ENCODE measurements around the gene FYCO1. TPM values are rescaled to one million over a fixed set of nuclear protein-coding genes. Genes with fewer than 3 reads are reported as not detected.

Gene FYCO1
- total and polyA plus RNA-seq, 2 of the 8 experiments (the other 6 are each of a cell fraction or from before 2014, with no cell fraction given): 4.8 to 10.8 TPM

DNA sequence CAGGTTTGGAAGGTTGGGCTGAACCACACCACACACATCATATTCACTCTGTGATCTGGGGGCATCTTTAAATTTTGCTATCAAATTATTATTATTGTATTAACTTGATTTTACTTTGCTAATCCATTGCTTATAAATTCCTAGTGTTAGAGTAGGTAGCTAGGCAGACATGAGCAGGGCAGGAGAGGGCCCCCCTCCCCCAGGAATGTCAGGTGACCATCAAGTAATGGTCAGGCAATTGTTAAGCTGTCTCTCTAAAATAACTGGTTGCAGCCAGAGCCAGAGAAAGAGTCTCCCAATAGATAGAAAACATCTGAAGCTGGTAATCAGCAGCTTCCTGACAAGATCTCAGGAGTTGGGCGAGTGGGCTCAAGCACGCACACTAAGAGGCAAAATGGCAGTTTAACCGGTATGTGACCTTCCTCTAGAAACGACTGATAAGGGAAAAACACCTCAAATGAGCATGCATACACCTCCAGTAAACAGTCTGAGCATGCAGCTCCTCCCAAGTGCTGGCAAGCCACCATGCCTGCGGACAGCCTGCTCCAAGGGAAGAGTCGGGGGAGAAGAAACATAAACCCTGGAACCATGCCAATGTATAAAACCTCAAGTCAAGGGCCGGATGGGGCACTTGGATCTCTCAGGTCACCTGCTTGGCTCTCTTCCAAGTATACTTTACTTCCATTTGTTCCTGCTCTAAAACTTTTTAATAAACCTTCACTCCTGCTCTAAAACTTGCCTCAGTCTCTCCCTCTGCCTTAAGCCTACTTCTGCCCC, 55.4 kb downstream of the FYCO1 start:
- Histone ChIP-seq H3K4me1 (replicated peaks in 1 of 4; ENCODE audit: control insufficient read depth in 3 of 4, insufficient read depth in 4 of 4, low read length in 3 of 4) (peaks cover 0 to 2% (median under 1%) of the 10 kb centered on the region in 4 experiments; a peak in 2 of 7 replicates), H2AK5ac (ENCODE audit: low read depth, low read length) (no peak overlapping the region), H2BK120ac (replicated peaks; ENCODE audit: low read depth, low read length) (no peak overlapping the region), H3K18ac (ENCODE audit: extremely low read depth, low read length) (no peak overlapping the region), H2BK5ac (ENCODE audit: low read depth, low read length) (no peak overlapping the region), H3K79me1 (ENCODE audit: low read depth, low read length) (no peaks in the 10 kb centered on the region), H2BK15ac (ENCODE audit: low read length) (no peak overlapping the region), H4K20me1 (replicated peaks in 1 of 2; ENCODE audit: control insufficient read depth in 1 of 2, insufficient read depth in 2 of 2, low read length in 2 of 2) (peaks cover 1 to 4% of the 10 kb centered on the region in 2 experiments), H3K9ac (replicated peaks in 1 of 4; ENCODE audit: extremely low read depth in 1 of 4, low read depth in 3 of 4, low read length in 3 of 4) (no peak overlapping the region), H2BK20ac (ENCODE audit: low read length) (no peak overlapping the region), H4K5ac (ENCODE audit: insufficient read length, low read depth, low read length) (no peak overlapping the region), H4K8ac (ENCODE audit: extremely low read depth, insufficient read depth, low read length) (0 out of 2 replicates have a peak overlapping the region, but pooled peaks have one; percentile 6), H3K79me2 (ENCODE audit: control insufficient read depth in 1 of 2, insufficient read depth in 2 of 2, low read length in 2 of 2) (no peaks in the 10 kb centered on the region), H3K56ac (replicated peaks; ENCODE audit: insufficient read length, low read depth, low read length) (no peak overlapping the region), H3K14ac (ENCODE audit: insufficient read length) (no peak overlapping the region), H3K4me3 (ENCODE audit: extremely low read depth in 1 of 4, insufficient read depth in 2 of 4, low read depth in 3 of 4, low read length in 4 of 4) (no peak overlapping the region), H2AFZ (ENCODE audit: low read length) (no peak overlapping the region), H3K9me3 (ENCODE audit: insufficient read depth in 2 of 2, low read depth in 1 of 2, low read length in 1 of 2) (no peaks in the 10 kb centered on the region), H2BK12ac (ENCODE audit: low read depth, low read length) (no peak overlapping the region; the same call in 1 of the 2 replicates), H4K91ac (replicated peaks; ENCODE audit: insufficient read length, low read length) (no peak overlapping the region), H3K27me3 (replicated peaks in 1 of 4; ENCODE audit: control insufficient read depth in 3 of 4, extremely low read depth in 1 of 4, insufficient read depth in 3 of 4, low read length in 3 of 4) (no peaks in the 10 kb centered on the region), H3K23me2 (ENCODE audit: low read depth, low read length) (no peaks in the 10 kb centered on the region), H3K4ac (replicated peaks; ENCODE audit: insufficient read length, low read depth, low read length) (no peak overlapping the region), H3K23ac (ENCODE audit: insufficient read length) (no peak overlapping the region), H3K4me2 (ENCODE audit: insufficient read depth in 1 of 2, low read depth in 2 of 2, low read length in 2 of 2) (no peak overlapping the region), H3K27ac (ENCODE audit: low read depth, low read length) (no peak overlapping the region), H3K36me3 (ENCODE audit: control insufficient read depth in 2 of 4, insufficient read depth in 4 of 4, low read length in 3 of 4) (peaks cover 0 to 8% (median 4%) of the 10 kb centered on the region in 4 experiments; a peak in 4 of 8 replicates)
- WGBS, 2 experiments (ENCODE audit: extremely low coverage in 1 of 2, insufficient coverage in 1 of 2, insufficient read length in 1 of 2, insufficient replicate concordance in 2 of 2, low coverage in 1 of 2, low lambda C conversion rate in 2 of 2, missing lambda C conversion rate in 1 of 2): 90% methylated on average over 7 of the region's 7 CpGs; no CpG with 5 or more reads in 1 of the 2 experiments
- no peak for DNase-seq (ENCODE audit: low read depth in 1 of 2, low spot score in 2 of 2)
- ChIA-PET CTCF (ENCODE audit: partially characterized antibody) (interaction anchor here (0.7 to 7.8 kb wide), 12 partner anchors 9 to 246 kb away, joined by 3 to 54 read pairs (median 8); no protein-coding TSS in a partner anchor), POLR2A (ENCODE audit: partially characterized antibody) (interaction anchor here (1.3 kb wide), 1 partner anchor 82 kb away, joined by 3 read pairs; no protein-coding TSS in a partner anchor)
- FAIRE-seq: no peak
- TF ChIP-seq SIX5 (IDR thresholded peaks at IDR 0.05; ENCODE audit: low read depth, low read length) (no peak), HDAC6 (IDR thresholded peaks at IDR 0.05; ENCODE audit: low read depth, low read length) (no peak), SIRT6 (IDR thresholded peaks at IDR 0.05; ENCODE audit: low read length) (no peak), JUN (IDR thresholded peaks at IDR 0.05; ENCODE audit: low read depth, low read length) (no peak), CTCF (IDR thresholded peaks at IDR 0.05; ENCODE audit: control extremely low read depth in 1 of 3, insufficient read depth in 1 of 3, low read depth in 1 of 3, low read length in 3 of 3) (no peak), TEAD4 (IDR thresholded peaks at IDR 0.05; ENCODE audit: low read depth, low read length) (peak; percentile 64; the same call in 1 of the 2 replicates), YY1 (IDR thresholded peaks at IDR 0.05; ENCODE audit: low read depth, low read length) (no peak)
